ENCODE data around the gene PXK.

DNA sequence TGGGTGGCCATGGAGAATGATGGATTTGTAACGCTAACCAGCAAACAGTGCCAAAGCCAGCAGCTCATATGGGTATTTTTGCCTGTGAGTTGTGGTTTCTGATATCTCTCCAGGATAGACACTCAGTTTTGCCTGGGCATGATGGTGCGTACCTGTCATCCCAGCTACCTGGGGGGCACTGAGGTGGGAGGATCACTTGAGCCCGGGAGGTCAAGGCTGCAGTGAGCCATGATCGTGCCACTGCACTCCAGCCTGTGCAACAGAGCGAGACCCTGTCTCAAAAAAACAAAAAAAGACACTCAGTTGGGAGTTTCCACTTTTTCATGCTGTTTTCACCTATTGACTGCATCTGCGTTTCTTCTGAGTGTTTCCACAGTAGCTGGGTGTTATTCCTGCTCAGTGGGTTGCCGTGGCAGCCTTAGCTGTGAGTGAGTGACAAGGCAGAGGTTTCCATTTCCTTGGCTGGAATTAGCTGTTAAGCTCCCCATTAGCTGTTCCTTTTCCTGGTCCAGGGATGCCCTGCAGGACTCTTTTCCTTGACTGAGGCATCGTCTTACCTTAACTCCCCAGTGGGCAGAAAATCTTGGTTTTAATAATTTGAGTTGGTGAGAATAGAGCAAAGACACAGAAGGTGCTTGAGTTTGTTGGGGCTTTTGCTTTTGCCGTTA is 40.9 kb upstream of the PXK start:
- TF ChIP-seq TAF1 (IDR thresholded peaks at IDR 0.05; ENCODE audit: low read depth) (no peak), YY1 (IDR thresholded peaks at IDR 0.05; ENCODE audit: low read depth) (no peak), FOXM1 (IDR thresholded peaks at IDR 0.05; ENCODE audit: borderline replicate concordance, low read depth) (no peak)
- TF ChIP-seq, protein P1, sequence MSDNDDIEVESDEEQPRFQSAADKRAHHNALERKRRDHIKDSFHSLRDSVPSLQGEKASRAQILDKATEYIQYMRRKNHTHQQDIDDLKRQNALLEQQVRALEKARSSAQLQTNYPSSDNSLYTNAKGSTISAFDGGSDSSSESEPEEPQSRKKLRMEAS (IDR thresholded peaks at IDR 0.05) = no peak

Measured in Ishikawa (cell line).